Activated T-helper 9 cell treated with anti-CD3 and anti-CD28 coated beads, Interleukin-2, amount 50 U/mL, for 16 hours (primary cell): ENCODE results near the gene ITPKA.
A peak's percentile ranks its signal among the peaks of the same experiment; 100 is the strongest.

Experiments used
- DNase-seq: peaks from one replicate; pipeline ENCODE4 v3.0.0-alpha.2; 2020; ENCODE audit warnings: low read depth

Gene ITPKA

DNA sequence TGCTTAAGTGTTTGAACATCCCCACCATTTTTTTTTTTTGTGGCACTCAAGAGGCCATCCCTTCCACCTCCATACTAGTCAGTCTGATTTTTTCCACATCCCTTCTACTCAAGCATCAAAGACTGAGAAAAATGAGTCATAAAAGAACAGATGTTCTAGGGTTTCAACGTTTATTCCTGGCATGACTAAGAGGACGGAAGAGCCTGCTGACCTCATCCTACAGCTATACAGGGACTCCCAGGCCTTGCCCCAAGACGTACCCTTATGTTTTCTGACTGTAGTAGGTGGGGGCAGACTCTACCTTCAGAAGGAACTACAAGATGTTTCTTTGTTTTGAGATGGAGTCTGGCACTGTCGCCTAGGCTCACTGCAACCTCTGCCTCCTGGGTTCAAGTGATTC is 3.3 kb upstream of the ITPKA start:
- DNase-seq: no peak

DNA sequence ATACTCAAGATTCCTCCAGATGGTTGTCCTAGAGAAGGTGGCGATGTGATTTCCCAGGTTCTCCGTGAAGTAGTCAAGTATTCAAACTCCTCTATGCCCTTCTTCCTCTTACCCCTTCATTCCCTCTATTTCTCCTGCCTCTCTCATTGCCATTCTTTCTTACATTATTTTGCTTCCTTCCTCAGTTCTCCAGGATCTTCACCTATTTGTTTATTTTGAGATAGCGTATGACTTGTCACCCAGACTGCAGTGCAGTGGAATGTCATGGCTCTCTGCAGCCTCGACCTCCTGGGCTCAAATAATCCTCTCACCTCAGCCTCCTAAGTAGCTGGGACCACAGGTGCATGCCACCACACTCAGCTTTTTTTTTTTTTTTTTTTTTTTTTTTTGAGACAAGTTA is 1.8 kb upstream of the ITPKA start:
- DNase-seq: no peak

DNA sequence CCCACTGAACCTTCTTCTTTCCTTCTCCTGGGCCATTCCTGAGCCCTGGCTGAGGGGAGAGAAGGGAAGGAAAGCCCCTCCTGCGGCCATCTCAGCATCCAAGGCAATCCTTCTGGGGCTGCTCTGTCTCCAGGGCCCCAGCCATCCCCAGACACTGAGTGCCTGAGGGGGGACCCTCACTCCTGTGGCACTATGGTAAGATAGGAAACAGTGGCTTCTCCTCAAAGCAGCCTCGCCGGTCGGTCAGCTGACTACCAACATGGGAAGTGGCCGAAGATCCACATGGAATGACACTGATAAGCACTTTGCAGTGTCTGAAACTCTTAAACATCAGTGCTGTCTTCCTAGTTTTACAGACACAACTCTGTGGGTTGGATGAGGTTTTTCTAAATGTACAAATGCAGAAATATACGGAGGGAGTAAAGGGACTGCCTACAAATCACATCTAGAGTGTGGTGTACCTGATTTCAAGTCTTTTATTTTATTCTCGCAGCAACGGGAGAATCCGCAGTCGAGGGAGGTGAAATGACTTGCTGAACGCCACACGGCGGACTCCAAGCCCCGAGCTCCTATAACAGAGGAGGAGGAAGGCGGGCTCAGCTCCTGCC is 973 bp upstream of the ITPKA start:
- no peak for DNase-seq

DNA sequence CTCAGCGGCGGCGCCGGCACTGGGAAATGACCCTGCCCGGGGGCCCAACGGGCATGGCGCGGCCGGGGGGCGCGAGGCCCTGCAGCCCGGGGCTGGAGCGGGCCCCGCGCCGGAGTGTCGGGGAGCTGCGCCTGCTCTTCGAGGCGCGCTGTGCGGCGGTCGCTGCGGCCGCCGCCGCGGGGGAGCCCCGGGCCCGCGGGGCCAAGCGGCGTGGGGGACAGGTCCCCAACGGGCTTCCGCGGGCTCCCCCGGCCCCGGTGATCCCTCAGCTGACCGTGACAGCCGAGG is 172 bp downstream of the ITPKA start:
- no peak for DNase-seq

GRCh38 chr15:41494190-41494921 is 682 bp downstream of the ITPKA start:
- DNase-seq: peak; percentile 33

GRCh38 chr15:41494922-41495735 is 1.5 kb downstream of the ITPKA start:
- no peak for DNase-seq

- no peak for DNase-seq
Observed at GRCh38 chr15:41495736-41496599, 2.3 kb downstream of the ITPKA start.

GRCh38 chr15:41498657-41499056 is 5.0 kb downstream of the ITPKA start:
- DNase-seq: no peak

DNA sequence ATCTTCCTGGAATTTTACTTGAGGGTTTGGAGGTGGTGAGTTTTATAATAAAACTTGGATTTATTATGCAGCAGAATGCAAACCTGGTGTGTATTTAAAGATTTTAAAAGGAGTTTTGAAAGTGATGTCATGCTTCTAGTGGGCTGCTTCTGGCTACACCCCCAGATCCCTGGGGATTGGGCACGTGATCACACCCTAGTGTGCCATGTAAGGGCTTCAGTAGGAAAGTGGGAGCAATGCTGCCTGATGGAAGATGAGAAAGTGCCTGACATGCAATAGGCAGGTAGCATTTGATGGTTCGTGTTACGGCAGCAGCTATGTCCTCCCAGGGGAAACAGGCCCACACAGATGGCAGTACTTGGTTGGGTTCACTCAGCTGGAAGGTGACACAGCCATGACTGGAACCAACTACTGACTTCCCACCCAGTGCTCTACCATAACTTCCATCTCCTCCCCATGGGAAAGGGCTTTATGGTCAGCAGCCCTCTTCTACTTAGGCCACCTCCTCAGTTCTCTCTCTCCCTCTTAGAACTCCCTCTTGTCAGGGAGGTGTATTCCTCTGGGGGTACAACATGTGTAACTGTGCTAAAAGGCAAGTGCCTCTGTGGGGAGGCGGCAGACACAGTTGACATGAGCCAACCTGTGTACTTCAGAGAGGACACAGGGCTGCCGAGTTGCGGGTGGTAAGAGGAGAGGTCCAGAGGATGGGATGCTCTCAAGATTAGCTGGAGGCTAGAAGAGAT is 5.6 kb downstream of the ITPKA start:
- no peak for DNase-seq

DNA sequence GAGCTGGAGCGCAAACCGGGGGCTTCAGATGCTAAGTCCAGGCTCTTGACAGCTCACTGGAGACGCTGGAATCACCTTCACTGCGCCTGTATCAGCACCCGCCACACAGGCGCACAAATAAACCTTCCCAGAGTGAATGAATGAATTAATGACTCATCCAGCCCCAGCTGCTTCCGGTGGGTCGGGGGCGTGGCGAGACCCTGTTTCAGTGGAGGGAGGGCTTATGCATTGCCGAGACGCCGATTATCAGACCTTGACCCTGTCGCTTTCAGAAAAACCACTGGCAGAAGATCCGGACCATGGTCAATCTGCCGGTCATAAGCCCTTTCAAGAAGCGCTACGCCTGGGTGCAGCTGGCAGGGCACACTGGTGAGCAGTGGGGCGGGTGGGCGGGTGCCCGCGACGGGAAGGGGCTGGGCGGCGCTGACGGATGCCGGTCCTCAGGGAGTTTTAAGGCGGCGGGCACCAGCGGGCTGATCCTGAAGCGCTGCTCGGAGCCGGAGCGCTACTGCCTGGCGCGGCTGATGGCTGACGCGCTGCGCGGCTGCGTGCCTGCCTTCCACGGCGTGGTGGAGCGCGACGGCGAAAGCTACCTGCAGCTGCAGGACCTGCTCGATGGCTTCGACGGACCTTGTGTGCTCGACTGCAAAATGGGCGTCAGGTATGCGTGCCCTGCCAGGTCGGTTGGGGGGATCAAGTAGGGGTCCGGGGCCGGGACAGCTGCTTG is 7.7 kb downstream of the ITPKA start:
- DNase-seq: no peak

- no peak for DNase-seq
Observed at GRCh38 chr15:41501931-41502794, 8.5 kb downstream of the ITPKA start.

DNA sequence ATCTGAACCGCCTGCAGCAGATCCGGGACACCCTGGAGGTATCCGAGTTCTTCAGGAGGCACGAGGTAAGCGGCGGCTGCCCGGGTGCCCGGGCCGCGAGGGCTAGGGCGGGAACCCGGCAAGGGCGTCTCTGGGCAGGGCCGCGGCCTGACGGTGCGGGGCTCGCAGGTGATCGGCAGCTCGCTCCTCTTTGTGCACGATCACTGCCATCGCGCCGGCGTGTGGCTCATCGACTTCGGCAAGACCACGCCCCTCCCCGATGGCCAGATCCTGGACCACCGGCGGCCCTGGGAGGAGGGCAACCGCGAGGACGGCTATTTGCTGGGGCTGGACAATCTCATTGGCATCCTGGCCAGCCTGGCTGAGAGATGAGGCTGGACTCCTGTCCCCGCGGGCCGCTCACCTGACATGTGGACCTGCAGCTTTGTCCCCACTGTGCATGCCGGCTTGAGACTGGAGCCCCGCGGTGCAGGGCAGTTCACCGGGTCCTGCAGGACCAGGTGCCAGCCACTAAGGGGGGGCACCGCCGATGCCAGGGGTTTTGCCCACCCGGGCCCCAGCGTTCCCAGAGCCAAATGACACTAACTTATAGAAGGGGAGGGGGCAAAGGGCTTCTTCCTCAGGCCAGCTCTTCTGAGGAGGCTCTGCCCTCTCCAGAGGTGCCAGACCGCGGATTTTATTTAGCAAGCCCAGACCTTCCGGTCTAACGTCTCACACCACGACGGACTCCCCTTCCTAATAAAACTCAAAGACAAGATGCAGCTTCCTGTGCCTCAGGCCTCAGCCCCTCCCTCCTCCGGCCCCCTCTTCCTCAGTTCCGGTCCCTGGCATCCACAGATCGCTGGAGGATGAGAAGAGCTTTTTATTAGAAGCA is 9.4 kb downstream of the ITPKA start:
- DNase-seq: no peak

DNA sequence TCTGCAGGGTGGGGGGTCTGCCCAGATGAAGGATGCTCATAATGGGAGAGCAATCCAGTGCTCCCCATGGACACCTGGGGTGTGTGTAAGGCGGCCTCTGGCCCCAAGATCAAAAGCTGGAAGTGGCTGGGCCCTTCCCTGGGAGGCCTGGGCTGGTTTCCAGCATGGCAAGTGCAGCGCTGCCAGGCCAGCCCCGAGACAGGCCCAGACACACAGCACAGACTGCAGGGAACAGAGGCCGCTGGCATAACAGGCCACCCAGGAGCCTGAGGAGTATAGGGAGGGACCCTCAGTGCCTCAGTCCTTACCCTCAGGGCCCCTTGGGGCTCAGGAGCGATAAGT is 10.0 kb downstream of the ITPKA start:
- DNase-seq: no peak

DNA sequence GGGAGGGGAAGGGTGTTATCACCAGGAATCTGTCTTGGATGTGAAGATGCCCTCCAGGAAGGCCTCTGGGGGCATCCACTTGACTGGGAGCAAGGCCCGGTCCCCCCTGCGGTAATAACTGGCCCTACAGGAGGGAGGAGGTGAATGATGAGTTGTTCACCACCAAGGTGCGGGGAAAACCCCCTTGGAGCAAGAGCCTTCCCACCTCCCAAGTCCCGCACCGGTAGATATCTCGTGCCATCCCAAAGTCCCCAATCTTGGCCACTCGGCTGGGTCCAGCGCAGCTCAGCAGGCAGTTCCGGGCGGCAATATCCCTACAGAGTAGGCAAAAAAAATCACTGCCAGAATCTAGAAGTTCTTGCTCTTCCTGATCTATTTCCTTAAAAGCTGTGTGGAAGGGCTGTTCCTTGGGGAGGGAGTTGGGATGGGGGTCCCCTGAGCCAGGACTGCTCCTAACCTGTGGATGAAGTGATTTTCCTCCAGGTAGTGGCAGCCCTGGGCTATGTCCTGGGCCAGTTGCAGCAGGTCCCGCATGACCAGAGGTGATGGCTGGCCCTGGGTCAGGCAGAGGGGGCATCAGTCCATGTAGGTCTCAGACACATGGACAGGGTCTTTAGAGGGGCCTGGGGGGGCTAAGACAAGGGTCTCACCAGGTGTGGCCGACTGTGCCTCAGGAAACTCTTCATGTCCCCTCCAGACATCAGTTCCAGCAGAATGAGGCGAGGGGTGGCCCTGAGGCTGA is 11.2 kb downstream of the ITPKA start:
- DNase-seq: no peak

DNA sequence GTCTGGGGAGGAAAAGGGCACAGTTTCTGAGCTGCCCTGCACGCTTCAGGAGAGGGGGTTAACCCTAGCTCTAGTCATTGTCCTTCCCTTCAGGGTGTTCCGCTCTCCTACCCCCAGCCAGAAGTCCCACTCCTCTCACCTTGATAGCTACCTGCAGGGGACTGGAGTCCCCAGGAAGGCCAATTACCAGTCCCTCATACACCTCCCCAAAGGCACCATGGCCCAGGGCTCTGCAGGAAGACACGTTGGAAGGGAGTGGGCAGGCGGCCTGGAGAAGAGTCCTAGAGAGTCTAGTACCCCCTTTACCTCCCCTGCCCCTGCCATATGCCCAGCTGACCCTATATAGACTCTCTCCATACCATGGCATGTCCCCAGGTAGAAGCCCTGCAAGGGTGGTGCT is 12.1 kb downstream of the ITPKA start:
- no peak for DNase-seq

- DNase-seq: no peak
Observed at GRCh38 chr15:41506796-41507341, 13.2 kb downstream of the ITPKA start.

- no peak for DNase-seq
Observed at GRCh38 chr15:41507820-41508290, 14.2 kb downstream of the ITPKA start.

GRCh38 chr15:41510728-41511127 is 17.1 kb downstream of the ITPKA start:
- DNase-seq: no peak
